GM18873 (cell line): Measurements from ENCODE around the gene EVI5.

Experiments used
- ATAC-seq: cut with Tn5 transposase; IDR thresholded peaks from one replicate; pipeline ENCODE4 v1.9.1; 2021; ENCODE audit warnings: mild to moderate bottlenecking, moderate library complexity, moderate number of reproducible peaks; ENCODE audit not compliant: unreplicated experiment, low FRiP score

EVI5 gene

GRCh38 chr1:92784639-92785500 lies at the start of gene EVI5:
Gene EVI5, minus strand, starts transcription at chr1:92785108. Its CDS starts 48,562 bp downstream, at chr1:92736546.
- peak; percentile 89 for ATAC-seq

- no peak for ATAC-seq
Measured at GRCh38 chr1:92834617-92835016, 49.7 kb upstream of the EVI5 start.

GRCh38 chr1:92833840-92834239 lies 48.9 kb upstream of the EVI5 start:
- no peak for ATAC-seq

GRCh38 chr1:92832537-92833114 lies 47.7 kb upstream of the EVI5 start:
- no peak for ATAC-seq

GRCh38 chr1:92831762-92832536 lies 47.0 kb upstream of the EVI5 start, which contains the start of gene RPL5:
Gene RPL5, plus strand, starts transcription at chr1:92832040. Its CDS starts 75 bp downstream, at chr1:92832115.
- peak; percentile 93 for ATAC-seq

GRCh38 chr1:92831368-92831761 lies 46.5 kb upstream of the EVI5 start:
- ATAC-seq = no peak

GRCh38 chr1:92826792-92827191 lies 41.9 kb upstream of the EVI5 start:
- no peak for ATAC-seq

- no peak for ATAC-seq
Measured at GRCh38 chr1:92822879-92823278, 38.0 kb upstream of the EVI5 start.

- no peak for ATAC-seq
Measured at GRCh38 chr1:92820551-92820950, 35.6 kb upstream of the EVI5 start.

- no peak for ATAC-seq
Measured at GRCh38 chr1:92820024-92820423, 35.1 kb upstream of the EVI5 start.

- peak; percentile 55 for ATAC-seq
Measured at GRCh38 chr1:92817986-92818764, 33.3 kb upstream of the EVI5 start.

GRCh38 chr1:92817137-92817697 lies 32.3 kb upstream of the EVI5 start:
- ATAC-seq = no peak

GRCh38 chr1:92816732-92817131 lies 31.8 kb upstream of the EVI5 start:
- ATAC-seq = no peak

- ATAC-seq = no peak
Measured at GRCh38 chr1:92808381-92808780, 23.5 kb upstream of the EVI5 start.

GRCh38 chr1:92805216-92805615 lies 20.3 kb upstream of the EVI5 start:
- no peak for ATAC-seq

GRCh38 chr1:92804721-92805201 lies 19.9 kb upstream of the EVI5 start:
- ATAC-seq = no peak

GRCh38 chr1:92803140-92803887 lies 18.4 kb upstream of the EVI5 start:
- ATAC-seq = no peak

GRCh38 chr1:92797961-92798360 lies 13.1 kb upstream of the EVI5 start:
- no peak for ATAC-seq

GRCh38 chr1:92797297-92797696 lies 12.4 kb upstream of the EVI5 start:
- no peak for ATAC-seq
